K562 (cell line): ENCODE results near the gene MSS51. TPM values are rescaled to one million over a fixed set of nuclear protein-coding genes. Genes with fewer than 3 reads are reported as not detected.

Experiments
- ARID3A ChIP-seq: IDR thresholded peaks from 2 replicates; pipeline ENCODE4 v1.6.1; 2012; ENCODE audit warnings: low read depth, low read length, improper control_type of control experiment, borderline replicate concordance
- BCL6 ChIP-seq: fragments of 250-450 bp; sonication (Bioruptor Pico); IDR thresholded peaks from 2 replicates; pipeline ENCODE4 v1.4.0; 2020
- CCNT2 ChIP-seq: IDR thresholded peaks from 2 replicates; pipeline ENCODE4 v1.6.1; 2011; ENCODE audit warnings: borderline replicate concordance, low read depth, mild to moderate bottlenecking, moderate library complexity, mixed read lengths, low read length; ENCODE audit not compliant: insufficient read length; ENCODE audit errors: extremely low read depth
- CHCHD3 ChIP-seq: fragments of 250-450 bp; sonication (Bioruptor Pico); IDR thresholded peaks from 2 replicates; pipeline ENCODE4 v2.1.2; 2022; ENCODE audit warnings: mild to moderate bottlenecking
- DLX4 ChIP-seq: fragments of 250-450 bp; sonication (Bioruptor Pico); IDR thresholded peaks from 2 replicates; pipeline ENCODE4 v1.6.1; 2021; ENCODE audit warnings: mild to moderate bottlenecking
- ETS1 ChIP-seq: conservative IDR thresholded peaks from 2 replicates; pipeline ENCODE4 v1.6.1; 2011; ENCODE audit warnings: low read depth, mild to moderate bottlenecking, low read length; ENCODE audit not compliant: control insufficient read depth
- EZH2 ChIP-seq: IDR thresholded peaks from 2 replicates; pipeline ENCODE4 v1.6.1; 2012; ENCODE audit warnings: low read depth, mild to moderate bottlenecking, inconsistent platforms, low read length, borderline replicate concordance
- HDAC2 ChIP-seq: fragments of 450-650 bp; IDR thresholded peaks from 2 replicates; pipeline ENCODE4 v1.6.1; 2016; ENCODE audit warnings: mild to moderate bottlenecking
- HEY1 ChIP-seq: fragments of 250-450 bp; sonication (Bioruptor Pico); IDR thresholded peaks from 2 replicates; pipeline ENCODE4 v1.5.0; 2020; ENCODE audit warnings: mild to moderate bottlenecking, moderate library complexity, borderline replicate concordance
- IRF2 ChIP-seq: sonication (generic); formaldehyde crosslinking; IDR thresholded peaks from 2 replicates; pipeline ENCODE4 v1.8.1; 2022; ENCODE audit warnings: mild to moderate bottlenecking, missing genetic modification reagents
- MCM3 ChIP-seq: fragments of 450-650 bp; IDR thresholded peaks from 2 replicates; pipeline ENCODE4 v1.6.1; 2016
- NFXL1 ChIP-seq: fragments of 450-650 bp; formaldehyde crosslinking; IDR thresholded peaks from 2 replicates; pipeline ENCODE4 v1.4.0; 2021; ENCODE audit warnings: mild to moderate bottlenecking
- PHB2 ChIP-seq: fragments of 450-650 bp; IDR thresholded peaks from 2 replicates; pipeline ENCODE4 v1.6.1; 2017; ENCODE audit warnings: low read depth
- PTBP1 ChIP-seq: fragments of 200-400 bp; formaldehyde crosslinking; IDR thresholded peaks from 2 replicates; pipeline ENCODE4 v1.6.1; 2017; ENCODE audit warnings: low read depth, low read length
- PTRF ChIP-seq: fragments of 450-650 bp; IDR thresholded peaks from 2 replicates; pipeline ENCODE4 v1.6.1; 2016; ENCODE audit warnings: mild to moderate bottlenecking, missing genetic modification characterization, missing compliant biosample characterization
- PTTG1 ChIP-seq: fragments of 450-650 bp; IDR thresholded peaks from 2 replicates; pipeline ENCODE4 v1.6.1; 2016; ENCODE audit warnings: low read depth, mild to moderate bottlenecking, missing genetic modification characterization, missing compliant biosample characterization
- RAD21 ChIP-seq, 2 experiments: fragments of 250-450 bp in 1 of 2; fragments of 450-650 bp in 1 of 2; sonication (Bioruptor Pico) in 1 of 2; formaldehyde crosslinking in 1 of 2; IDR thresholded peaks in 1 of 2; conservative IDR thresholded peaks in 1 of 2; 2 replicates each; pipeline versions ENCODE4 v1.4.0 to v1.8.0; 2020 to 2022; ENCODE audit warnings: mild to moderate bottlenecking in 2 of 2, moderate library complexity in 1 of 2
- SIX5 ChIP-seq, 2 experiments: IDR thresholded peaks; 2 replicates each; pipeline ENCODE4 v1.6.1; 2011; ENCODE audit warnings: low read length in 2 of 2, borderline replicate concordance in 1 of 2, low read depth in 1 of 2, mild to moderate bottlenecking in 1 of 2, moderate library complexity in 1 of 2; ENCODE audit not compliant: insufficient read depth in 1 of 2
- SMARCC2 ChIP-seq: fragments of 450-650 bp; IDR thresholded peaks from 2 replicates; pipeline ENCODE4 v1.6.1; 2017; ENCODE audit warnings: antibody characterized with exemption, moderate library complexity, mild to moderate bottlenecking, low read depth
- TBP ChIP-seq: optimal IDR thresholded peaks from 2 replicates; pipeline ENCODE3; 2011; ENCODE audit warnings: low read depth, low read length, improper control_type of control experiment
- ZFP1 ChIP-seq: fragments of 450-650 bp; formaldehyde crosslinking; IDR thresholded peaks from 2 replicates; pipeline ENCODE4 v1.4.0; 2020; ENCODE audit warnings: mild to moderate bottlenecking, mixed read lengths
- ZKSCAN1 ChIP-seq: fragments of 150-350 bp; IDR thresholded peaks from 2 replicates; pipeline ENCODE4 v1.6.1; 2016; ENCODE audit warnings: low read depth, low read length
- ZKSCAN8 ChIP-seq: fragments of 200-800 bp; sonication (Bioruptor generic); IDR thresholded peaks from 2 replicates; pipeline ENCODE4 v1.6.1; 2016; ENCODE audit warnings: missing genetic modification characterization, missing compliant biosample characterization
- ZNF239 ChIP-seq: fragments of 250-450 bp; sonication (Bioruptor Pico); IDR thresholded peaks from 2 replicates; pipeline ENCODE4 v1.4.0; 2020; ENCODE audit warnings: mild to moderate bottlenecking
- ZNF263 ChIP-seq: sonication (generic); formaldehyde crosslinking; IDR thresholded peaks from 2 replicates; pipeline ENCODE4 v1.8.0; 2022; ENCODE audit warnings: mild to moderate bottlenecking, missing genetic modification reagents, borderline replicate concordance
- ZNF408 ChIP-seq: fragments of 250-450 bp; sonication (Bioruptor Pico); IDR thresholded peaks from 2 replicates; pipeline ENCODE4 v1.4.0; 2020; ENCODE audit warnings: low read depth, mild to moderate bottlenecking, moderate library complexity
- polyA plus RNA-seq, 8 experiments: library from polyadenylated mRNA; depleted of rRNA in 4 of 8; stranded (reverse) in 5 of 8; unstranded in 3 of 8; fragments of >200 nt; fragmentation: Nextera tagmentation in 2 of 8; fragmentation: Illumina TruSeq in 1 of 8; extraction: Ambion mirVana in 2 of 8; extraction: Trizol in 1 of 8; gene quantifications; 2 replicates each; pipeline versions ENCODE4 v1.2.1 to v1.2.3, GENCODE V29; 2011 to 2014; ENCODE audit warnings: inconsistent platforms in 1 of 8, missing spikeins in 1 of 8
- total RNA-seq, 7 experiments: library from RNA; depleted of rRNA in 6 of 7; stranded (reverse); fragments of >200 nt in 6 of 7; fragmentation: Illumina TruSeq in 2 of 7; extraction: Trizol in 2 of 7; gene quantifications; 2 replicates each; pipeline versions ENCODE4 v1.2.1 to v1.2.3, GENCODE V29; 2011 to 2021; ENCODE audit warnings: low replicate concordance in 1 of 7

Gene MSS51
- total and polyA plus RNA-seq, 9 of the 15 experiments (the other 6 are each of a cell fraction or from before 2014, with no cell fraction given), result 0.28 to 1.8 (median 1.2) TPM

- no peak for TF ChIP-seq PHB2
- 0 out of 2 replicates have a peak, but pooled peaks have one; percentile 21 for TF ChIP-seq ZNF263 (CRISPR knock-in tag)
- TF ChIP-seq CCNT2, result peak; percentile 54
- no peak for TF ChIP-seq PTBP1
- peak; percentile 87; the same call in 1 of the 2 replicates for TF ChIP-seq HDAC2
- TF ChIP-seq PTRF (tag), result no peak
- 0 out of 2 replicates have a peak, but pooled peaks have one; percentile 27 for TF ChIP-seq SMARCC2
- no peak for TF ChIP-seq ZKSCAN8 (CRISPR knock-in tag)
- no peak for TF ChIP-seq PTTG1 (tag)
- no peak for TF ChIP-seq ARID3A
- TF ChIP-seq NFXL1 (CRISPR knock-in tag), result no peak
- no peak for TF ChIP-seq DLX4
- TF ChIP-seq MCM3, result no peak
- no peak for TF ChIP-seq CHCHD3 (CRISPR knock-in tag)
- no peak for TF ChIP-seq HEY1 (CRISPR knock-in tag)
- TF ChIP-seq TBP, result peak; percentile 50
- TF ChIP-seq IRF2 (CRISPR knock-in tag), result no peak
- TF ChIP-seq EZH2, result no peak
- no peak for TF ChIP-seq ZNF408 (CRISPR knock-in tag)
- no peak for TF ChIP-seq ZFP1 (CRISPR knock-in tag)
- TF ChIP-seq RAD21 (CRISPR knock-in tag; conservative IDR thresholded peaks at IDR 0.05 in 1 of 2, IDR thresholded peaks at IDR 0.05 in 1 of 2), result 0 out of 4 replicates have a peak, but pooled peaks of 1 of the 2 experiments have one; percentile 3
- TF ChIP-seq SIX5 (IDR thresholded peaks at IDR 0.05; ENCODE audit: borderline replicate concordance in 1 of 2, insufficient read depth in 1 of 2, low read depth in 1 of 2, low read length in 2 of 2), result no peak
- no peak for TF ChIP-seq BCL6 (CRISPR knock-in tag)
- TF ChIP-seq ZNF239 (CRISPR knock-in tag), result no peak
- TF ChIP-seq ZKSCAN1, result no peak
- TF ChIP-seq ETS1, result peak; percentile 52; the same call in 1 of the 2 replicates
Observed at GRCh38 chr10:73413528-73414229, 19.7 kb downstream of the MSS51 start, which contains the start of gene ANXA7 (continued).
